Right lobe of liver (tissue), 6 donors: Measurements from ENCODE around the gene FRMD3. TPM values are rescaled to one million over a fixed set of nuclear protein-coding genes. Genes with fewer than 3 reads are reported as not detected.
A peak's percentile ranks its signal among the peaks of the same experiment; 100 is the strongest.

Experiments
- ATAC-seq, 4 donors: fragments of 200-7000 bp; cut with Tn5 transposase; one replicate each; pipeline ENCODE4 v1.9.1; 2020; ENCODE audit warnings: mild to moderate bottlenecking in 4 of 4, moderate library complexity in 4 of 4
- DNase-seq, 3 donors: peaks; one replicate each; pipeline ENCODE4 v3.0.0-alpha.2; 2020
- H3K27ac ChIP-seq, 3 donors: fragments of 200-600 bp; one replicate each; pipeline ENCODE4 v1.8.0; 2022
- H3K27me3 ChIP-seq, 2 donors: fragments of 200-600 bp; one replicate each; pipeline ENCODE4 v1.8.0; 2022
- H3K36me3 ChIP-seq, 4 donors: fragments of 200-600 bp; sonication (generic) in 1 of 4; one replicate each; pipeline versions ENCODE4 v1.5.1 to v1.8.0; 2017 to 2022; ENCODE audit warnings: control low read depth in 1 of 4
- H3K4me1 ChIP-seq, 4 donors: fragments of 200-600 bp; sonication (generic) in 1 of 4; one replicate each; pipeline versions ENCODE4 v1.5.1 to v1.8.0; 2017 to 2022; ENCODE audit warnings: control low read depth in 1 of 4
- H3K4me3 ChIP-seq, 3 donors: fragments of 200-600 bp; one replicate each; pipeline ENCODE4 v1.8.0; 2022
- H3K9me3 ChIP-seq, 4 donors: fragments of 200-600 bp; sonication (generic) in 1 of 4; one replicate each; pipeline versions ENCODE4 v1.5.1 to v1.8.0; 2017 to 2022; ENCODE audit warnings: control low read depth in 1 of 4
- CTCF ChIP-seq, 4 donors: fragments of 200-600 bp in 3 of 4; fragments of 450-650 bp in 1 of 4; IDR thresholded peaks; one replicate each; pipeline versions ENCODE4 v1.5.1 to v1.8.0; 2016 to 2022; ENCODE audit warnings: antibody characterized with exemption in 4 of 4, mild to moderate bottlenecking in 2 of 4
- POLR2A ChIP-seq: fragments of 450-650 bp; IDR thresholded peaks from one replicate; pipeline ENCODE4 v1.6.1; 2017; ENCODE audit warnings: antibody characterized with exemption, mild to moderate bottlenecking
- WGBS: methylation state at CpG from one replicate; pipeline ENCODE4 v1.1.6; 2018; ENCODE audit warnings: low coverage, low lambda C conversion rate; ENCODE audit not compliant: insufficient coverage; ENCODE audit errors: missing lambda C conversion rate; 5-methylcytosine and 5-hydroxymethylcytosine counted together
- intact Hi-C, 2 donors: fragments of 100-400 bp; cut with DNase I; formaldehyde crosslinking; loops; one replicate each; pipeline versions ENCODE4 v1.11.2 to v1.14.1; 2022
- total RNA-seq, 6 experiments: library from RNA; depleted of rRNA in 2 of 6; stranded (reverse); fragments of >200 nt in 2 of 6; fragmentation: NEBNext Ultra II Directional in 3 of 6; extraction: Animal tissue kit (Norgen Biotek cat#: 25700) in 3 of 6; gene quantifications; one replicate each; pipeline versions ENCODE4 v1.1.0 to v1.2.4, GENCODE V29; 2016 to 2023
- donor health status: DM: no; HTN: yes; CAD: no.
- donor health status: DM: no; HTN: no; CAD: no.
- donor health status: DM: no; HTN: no; CAD: no.
- donor health status: DM: no; HTN: yes; CAD: no.
- donor health status: DM: no; HTN: yes; CAD: no.

FRMD3 gene
- total RNA-seq, 6 experiments from 2014 or later = 0.28 to 0.88 (median 0.34) TPM

- DNase-seq = no peak
- intact Hi-C loops = no loop called here
- Histone ChIP-seq H3K4me3 (no peak overlapping the region), H3K27ac (no peak overlapping the region), H3K36me3 (no peaks in the 10 kb centered on the region), H3K9me3 (no peaks in the 10 kb centered on the region), H3K27me3 (no peaks in the 10 kb centered on the region), H3K4me1 (no peaks in the 10 kb centered on the region)
- no peak for ATAC-seq
- WGBS = 85% methylated on average over 4 of the region's 7 CpGs
- TF ChIP-seq POLR2A (no peak), CTCF (IDR thresholded peaks at IDR 0.05) (no peak)
Measured at GRCh38 chr9:83560169-83560826, 22.1 kb upstream of the FRMD3 start.

- TF ChIP-seq POLR2A (no peak), CTCF (IDR thresholded peaks at IDR 0.05) (no peak)
- intact Hi-C loops = loop anchor here in 1 of 2 donors (10.0 kb wide), 1 partner anchor 353 kb away; no protein-coding TSS in a partner anchor
- Histone ChIP-seq H3K27ac (no peak overlapping the region), H3K27me3 (no peaks in the 10 kb centered on the region), H3K4me3 (no peak overlapping the region), H3K4me1 (no peaks in the 10 kb centered on the region), H3K36me3 (no peaks in the 10 kb centered on the region), H3K9me3 (no peaks in the 10 kb centered on the region)
- no peak for DNase-seq
- no peak for ATAC-seq
Measured at GRCh38 chr9:83557771-83558170, 19.6 kb upstream of the FRMD3 start.

GRCh38 chr9:83557317-83557716 is 19.1 kb upstream of the FRMD3 start:
- no peak for TF ChIP-seq CTCF (IDR thresholded peaks at IDR 0.05)
- TF ChIP-seq POLR2A = no peak

GRCh38 chr9:83554278-83554677 is 16.1 kb upstream of the FRMD3 start:
- Histone ChIP-seq H3K27ac (no peak overlapping the region), H3K4me3 (no peak overlapping the region), H3K36me3 (no peaks in the 10 kb centered on the region), H3K4me1 (no peaks in the 10 kb centered on the region), H3K27me3 (no peaks in the 10 kb centered on the region), H3K9me3 (no peaks in the 10 kb centered on the region)
- DNase-seq (no peak), ATAC-seq (peak in 1 of 4 donors; percentile 40)
- TF ChIP-seq POLR2A (no peak), CTCF (IDR thresholded peaks at IDR 0.05) (no peak)
- no CpG with 5 or more reads among the region's 3 CpGs for WGBS
- intact Hi-C loops = loop anchor here in 1 of 2 donors (10.0 kb wide), 1 partner anchor 349 kb away; no protein-coding TSS in a partner anchor

More at GRCh38 chr9:83557317-83557716, 19.1 kb upstream of the FRMD3 start:
- ATAC-seq = no peak
- intact Hi-C loops = loop anchor here in 1 of 2 donors (10.0 kb wide), 1 partner anchor 353 kb away; no protein-coding TSS in a partner anchor
- Histone ChIP-seq H3K4me3 (no peak overlapping the region), H3K4me1 (no peaks in the 10 kb centered on the region), H3K36me3 (no peaks in the 10 kb centered on the region), H3K9me3 (no peaks in the 10 kb centered on the region), H3K27me3 (no peaks in the 10 kb centered on the region), H3K27ac (no peak overlapping the region)
- DNase-seq = no peak
- 92% methylated on average over 1 of the region's 1 CpG for WGBS
